IMR-90 (cell line): ENCODE data around the gene GRPEL2. TPM values are rescaled to one million over a fixed set of nuclear protein-coding genes. Genes with fewer than 3 reads are reported as not detected.

Experiments
- ATAC-seq: fragments of 200-7000 bp; cut with Tn5 transposase; 2 replicates; pipeline ENCODE4 v1.9.1; 2020; ENCODE audit warnings: low read depth, mild to moderate bottlenecking, moderate library complexity
- BruUV-seq: library from RNA; stranded (reverse); fragments of 400-500 nt; replicated peaks from 2 replicates; lab custom pipeline; 2021; lab: Mats Ljungman, UMichigan
- CTCF ChIA-PET: fragments of 300-600 bp; formaldehyde crosslinking; extraction: SDS; loops from one replicate; lab custom pipeline; 2021; ENCODE audit warnings: antibody characterized with exemption; lab: Yijun Ruan, JAX
- POLR2A ChIA-PET: fragments of 300-600 bp; sonication (Branson Sonifier 250); formaldehyde crosslinking; loops from one replicate; lab custom pipeline; 2022; ENCODE audit warnings: antibody characterized with exemption; ENCODE audit not compliant: unreplicated experiment; lab: Charles Lee
- DNase-seq: peaks from one replicate; pipeline ENCODE4 v3.0.0; 2013
- H2AFZ ChIP-seq: replicated peaks from 2 replicates; pipeline ENCODE3; 2013; ENCODE audit warnings: low read length, mild to moderate bottlenecking; ENCODE audit not compliant: poor library complexity
- H2AK5ac ChIP-seq: 2 replicates; pipeline ENCODE4 v1.6.1; 2013; ENCODE audit warnings: low read depth, low read length, inconsistent platforms
- H2AK9ac ChIP-seq: replicated peaks from 2 replicates; pipeline ENCODE3; 2013; ENCODE audit warnings: mild to moderate bottlenecking, low read depth, low read length, moderate library complexity; ENCODE audit not compliant: poor library complexity
- H2BK120ac ChIP-seq: 2 replicates; pipeline ENCODE4 v1.6.1; 2013; ENCODE audit warnings: low read depth, low read length, inconsistent platforms
- H2BK15ac ChIP-seq: 3 replicates; pipeline ENCODE4 v1.6.1; 2013; ENCODE audit warnings: low read depth, low read length, inconsistent platforms
- H2BK20ac ChIP-seq: 2 replicates; pipeline ENCODE4 v1.6.1; 2013; ENCODE audit warnings: low read depth, mild to moderate bottlenecking, inconsistent platforms, low read length, moderate library complexity
- H2BK5ac ChIP-seq: 2 replicates; pipeline ENCODE4 v1.6.1; 2013; ENCODE audit warnings: mild to moderate bottlenecking, low read depth, low read length, inconsistent platforms; ENCODE audit not compliant: poor library complexity, severe bottlenecking
- H3K14ac ChIP-seq: replicated peaks from 2 replicates; pipeline ENCODE4 v1.6.1; 2013; ENCODE audit warnings: low read depth, low read length, inconsistent platforms
- H3K18ac ChIP-seq: 2 replicates; pipeline ENCODE4 v1.6.1; 2013; ENCODE audit warnings: low read depth, low read length, control low read depth
- H3K23ac ChIP-seq: 2 replicates; pipeline ENCODE4 v1.6.1; 2013; ENCODE audit warnings: low read depth, low read length, inconsistent platforms
- H3K27ac ChIP-seq: 2 replicates; pipeline ENCODE4 v1.5.1; 2013; ENCODE audit warnings: mild to moderate bottlenecking, control low read depth, low read length; ENCODE audit not compliant: insufficient read depth
- H3K27me3 ChIP-seq: 2 replicates; pipeline ENCODE4 v1.6.1; 2013; ENCODE audit warnings: low read length; ENCODE audit not compliant: control insufficient read depth, insufficient read depth
- H3K36me3 ChIP-seq: 2 replicates; pipeline ENCODE4 v1.6.1; 2013; ENCODE audit warnings: low read length, mixed read lengths; ENCODE audit not compliant: control insufficient read depth, insufficient read depth
- H3K4ac ChIP-seq: 2 replicates; pipeline ENCODE4 v1.6.1; 2013; ENCODE audit warnings: low read depth, low read length, inconsistent platforms
- H3K4me1 ChIP-seq: 2 replicates; pipeline ENCODE4 v1.6.1; 2013; ENCODE audit warnings: low read length, mixed read lengths; ENCODE audit not compliant: control insufficient read depth, insufficient read depth
- H3K4me2 ChIP-seq: 2 replicates; pipeline ENCODE4 v1.6.1; 2013; ENCODE audit warnings: low read depth, mild to moderate bottlenecking, control low read depth, low read length, moderate library complexity
- H3K4me3 ChIP-seq: 2 replicates; pipeline ENCODE4 v1.5.1; 2013; ENCODE audit warnings: low read depth, mild to moderate bottlenecking, control low read depth, low read length, moderate library complexity; ENCODE audit not compliant: insufficient read depth
- H3K56ac ChIP-seq: 2 replicates; pipeline ENCODE4 v1.6.1; 2013; ENCODE audit warnings: low read length, inconsistent platforms; ENCODE audit not compliant: insufficient read depth; ENCODE audit errors: extremely low read depth
- H3K79me1 ChIP-seq, 2 experiments: 2 replicates each; pipeline ENCODE4 v1.6.1; 2013; ENCODE audit warnings: low read length in 2 of 2, inconsistent platforms in 1 of 2, low read depth in 1 of 2
- H3K9ac ChIP-seq: 2 replicates; pipeline ENCODE4 v1.6.1; 2013; ENCODE audit warnings: low read depth, low read length, control low read depth
- H3K9me1 ChIP-seq: 2 replicates; pipeline ENCODE4 v1.6.1; 2013; ENCODE audit warnings: low read length, inconsistent platforms; ENCODE audit not compliant: insufficient read depth
- H3K9me3 ChIP-seq: 2 replicates; pipeline ENCODE4 v1.6.1; 2013; ENCODE audit warnings: low read length; ENCODE audit not compliant: control insufficient read depth, insufficient read depth
- H4K20me1 ChIP-seq: 2 replicates; pipeline ENCODE4 v1.6.1; 2013; ENCODE audit warnings: low read length, inconsistent platforms; ENCODE audit not compliant: insufficient read depth
- H4K5ac ChIP-seq: 2 replicates; pipeline ENCODE4 v1.6.1; 2013; ENCODE audit warnings: mild to moderate bottlenecking, low read depth, low read length, control low read depth
- H4K8ac ChIP-seq, 2 experiments: 2 replicates each; pipeline ENCODE4 v1.6.1; 2013; ENCODE audit warnings: low read depth in 2 of 2, low read length in 2 of 2, control low read depth in 1 of 2, inconsistent platforms in 1 of 2
- H4K91ac ChIP-seq: 2 replicates; pipeline ENCODE4 v1.6.1; 2013; ENCODE audit warnings: low read depth, low read length, inconsistent platforms; ENCODE audit not compliant: insufficient read depth
- BHLHE40 ChIP-seq: fragments of 150-350 bp; IDR thresholded peaks from 2 replicates; pipeline ENCODE4 v1.6.1; 2016; ENCODE audit warnings: mild to moderate bottlenecking, low read depth, low read length
- CEBPB ChIP-seq: IDR thresholded peaks from 2 replicates; pipeline ENCODE4 v1.6.1; 2012; ENCODE audit warnings: low read depth, low read length, improper control_type of control experiment
- CHD1 ChIP-seq: IDR thresholded peaks from 2 replicates; pipeline ENCODE4 v1.6.1; 2012; ENCODE audit warnings: low read depth, low read length, improper control_type of control experiment
- FOS ChIP-seq: fragments of 150-350 bp; IDR thresholded peaks from 2 replicates; pipeline ENCODE4 v1.6.1; 2016; ENCODE audit warnings: low read depth, low read length
- MAFK ChIP-seq: IDR thresholded peaks from 2 replicates; pipeline ENCODE4 v1.6.1; 2012; ENCODE audit warnings: low read depth, low read length, improper control_type of control experiment
- MAZ ChIP-seq: IDR thresholded peaks from 2 replicates; pipeline ENCODE4 v1.6.1; 2012; ENCODE audit warnings: low read depth, mild to moderate bottlenecking, low read length, improper control_type of control experiment, moderate library complexity, borderline replicate concordance
- MXI1 ChIP-seq: IDR thresholded peaks from 2 replicates; pipeline ENCODE4 v1.6.1; 2012; ENCODE audit warnings: low read depth, mild to moderate bottlenecking, low read length, moderate library complexity, borderline replicate concordance
- NFE2L2 ChIP-seq: fragments of 150-350 bp; IDR thresholded peaks from 2 replicates; pipeline ENCODE4 v1.6.1; 2016; ENCODE audit warnings: low read depth, mild to moderate bottlenecking, low read length
- POLR2A ChIP-seq: IDR thresholded peaks from 2 replicates; pipeline ENCODE4 v1.6.1; 2012; ENCODE audit warnings: mild to moderate bottlenecking, low read depth, low read length
- RAD21 ChIP-seq: IDR thresholded peaks from 2 replicates; pipeline ENCODE4 v1.6.1; 2012; ENCODE audit warnings: low read length, improper control_type of control experiment
- RCOR1 ChIP-seq: IDR thresholded peaks from 2 replicates; pipeline ENCODE4 v1.6.1; 2012; ENCODE audit warnings: mild to moderate bottlenecking, low read length, improper control_type of control experiment; ENCODE audit not compliant: insufficient replicate concordance
- RFX5 ChIP-seq: IDR thresholded peaks from 2 replicates; pipeline ENCODE4 v1.8.0; 2012; ENCODE audit warnings: low read depth, mild to moderate bottlenecking, low read length, moderate library complexity
- SMC3 ChIP-seq: fragments of 150-350 bp; IDR thresholded peaks from 2 replicates; pipeline ENCODE4 v1.6.1; 2016; ENCODE audit warnings: low read depth, mild to moderate bottlenecking, antibody characterized with exemption, low read length, moderate library complexity
- USF2 ChIP-seq: fragments of 150-350 bp; IDR thresholded peaks from 2 replicates; pipeline ENCODE4 v1.6.1; 2017; ENCODE audit warnings: mild to moderate bottlenecking, antibody characterized with exemption, low read length, low read depth
- WGBS, 2 experiments: methylation state at CpG; one replicate each; pipeline versions ENCODE4 v1.1.5 to v1.1.7; 2013; ENCODE audit warnings: missing lambda C conversion rate in 2 of 2; ENCODE audit not compliant: insufficient read length in 1 of 2; ENCODE audit errors: extremely low coverage in 2 of 2; 5-methylcytosine and 5-hydroxymethylcytosine counted together
- dilution Hi-C: fragments of 300-500 bp; cut with HindIII; formaldehyde crosslinking; loops from one replicate; pipeline ENCODE4 v1.14.3; 2018; ENCODE audit warnings: low sequenced_read_pairs; ENCODE audit not compliant: unreplicated experiment
- in situ Hi-C: fragments of 300-500 bp; cut with MboI; formaldehyde crosslinking; loops from 3 replicates; pipeline ENCODE4 v1.14.3; 2019; ENCODE audit warnings: low sequenced_read_pairs, inconsistent platforms, mixed read lengths
- intact Hi-C: fragments of 100-400 bp; cut with micrococcal nuclease; formaldehyde crosslinking; loops from 2 replicates; pipeline ENCODE4 v1.10.0; 2022
- polyA plus RNA-seq, 3 experiments: library from polyadenylated mRNA; depleted of rRNA; stranded (reverse); fragments of >200 nt; gene quantifications; 2 replicates each; pipeline ENCODE4 v1.2.3, GENCODE V29; 2012; ENCODE audit warnings: low replicate concordance in 1 of 3
- total RNA-seq: library from RNA; depleted of rRNA; stranded (reverse); fragments of >200 nt; gene quantifications from 2 replicates; pipeline ENCODE4 v1.2.3, GENCODE V29; 2012
- TF ChIP-seq, protein P1 (sequence below): fragments of 150-350 bp; IDR thresholded peaks from 2 replicates; pipeline ENCODE4 v1.6.1; 2016; ENCODE audit warnings: low read depth, mild to moderate bottlenecking, low read length, moderate library complexity, borderline replicate concordance
- TF ChIP-seq, protein P2 (sequence below): conservative IDR thresholded peaks from 2 replicates; pipeline ENCODE4 v1.5.1; 2012; ENCODE audit warnings: mild to moderate bottlenecking, low read depth, low read length, improper control_type of control experiment

GRPEL2 gene
- total and polyA plus RNA-seq, 2 of the 4 experiments (the other 2 are of a cell fraction), result 6.2 to 18.1 TPM

GRCh38 chr5:149353911-149354310 is 8.6 kb downstream of the GRPEL2 start:
- no peak overlapping the region for H3K23ac ChIP-seq
- H4K91ac ChIP-seq, result no peak overlapping the region
- H3K14ac ChIP-seq, result no peak overlapping the region
- no peak for ATAC-seq
- no peak overlapping the region for H4K8ac ChIP-seq
- no peak overlapping the region for H3K4ac ChIP-seq
- in situ Hi-C loops (no loop called here), intact Hi-C loops (no loop called here), dilution Hi-C loops (no loop called here)
- H4K20me1 ChIP-seq, result peaks cover 3% of the 10 kb centered on the region; the same call in 1 of the 2 replicates
- CTCF ChIA-PET, result no interaction called here
- H3K4me1 ChIP-seq, result no peaks in the 10 kb centered on the region
- H3K9me1 ChIP-seq, result peaks cover 7% of the 10 kb centered on the region
- H2AK5ac ChIP-seq, result no peak overlapping the region
- no peak overlapping the region for H3K4me3 ChIP-seq
- POLR2A ChIA-PET, result interaction anchor here (0.5 kb wide), 1 partner anchor 33 kb away, joined by 10 read pairs; no protein-coding TSS in a partner anchor
- H2AFZ ChIP-seq, result no peak overlapping the region
- no peak overlapping the region for H4K5ac ChIP-seq
- H3K27me3 ChIP-seq, result no peaks in the 10 kb centered on the region
- no peak overlapping the region for H3K56ac ChIP-seq
- no peak overlapping the region for H2AK9ac ChIP-seq
- peaks cover 32% of the 10 kb centered on the region for H3K36me3 ChIP-seq
- no peak overlapping the region for H2BK5ac ChIP-seq
- no CpG with 5 or more reads among the region's 2 CpGs for WGBS, 2 experiments
- H3K18ac ChIP-seq, result no peak overlapping the region
- H2BK15ac ChIP-seq, result no peak overlapping the region
- H3K9ac ChIP-seq, result no peak overlapping the region
- H3K4me2 ChIP-seq, result no peak overlapping the region
- no peak overlapping the region for H3K27ac ChIP-seq
- DNase-seq, result no peak
- no peak for TF ChIP-seq RCOR1
- TF ChIP-seq, protein P1, sequence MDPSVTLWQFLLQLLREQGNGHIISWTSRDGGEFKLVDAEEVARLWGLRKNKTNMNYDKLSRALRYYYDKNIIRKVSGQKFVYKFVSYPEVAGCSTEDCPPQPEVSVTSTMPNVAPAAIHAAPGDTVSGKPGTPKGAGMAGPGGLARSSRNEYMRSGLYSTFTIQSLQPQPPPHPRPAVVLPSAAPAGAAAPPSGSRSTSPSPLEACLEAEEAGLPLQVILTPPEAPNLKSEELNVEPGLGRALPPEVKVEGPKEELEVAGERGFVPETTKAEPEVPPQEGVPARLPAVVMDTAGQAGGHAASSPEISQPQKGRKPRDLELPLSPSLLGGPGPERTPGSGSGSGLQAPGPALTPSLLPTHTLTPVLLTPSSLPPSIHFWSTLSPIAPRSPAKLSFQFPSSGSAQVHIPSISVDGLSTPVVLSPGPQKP, result no peak
- no peak for TF ChIP-seq NFE2L2
- no peak for TF ChIP-seq CHD1
- no peak for TF ChIP-seq BHLHE40
- no peak for TF ChIP-seq USF2
- TF ChIP-seq RAD21, result no peak
- no peak for TF ChIP-seq CEBPB
- TF ChIP-seq, protein P2, sequence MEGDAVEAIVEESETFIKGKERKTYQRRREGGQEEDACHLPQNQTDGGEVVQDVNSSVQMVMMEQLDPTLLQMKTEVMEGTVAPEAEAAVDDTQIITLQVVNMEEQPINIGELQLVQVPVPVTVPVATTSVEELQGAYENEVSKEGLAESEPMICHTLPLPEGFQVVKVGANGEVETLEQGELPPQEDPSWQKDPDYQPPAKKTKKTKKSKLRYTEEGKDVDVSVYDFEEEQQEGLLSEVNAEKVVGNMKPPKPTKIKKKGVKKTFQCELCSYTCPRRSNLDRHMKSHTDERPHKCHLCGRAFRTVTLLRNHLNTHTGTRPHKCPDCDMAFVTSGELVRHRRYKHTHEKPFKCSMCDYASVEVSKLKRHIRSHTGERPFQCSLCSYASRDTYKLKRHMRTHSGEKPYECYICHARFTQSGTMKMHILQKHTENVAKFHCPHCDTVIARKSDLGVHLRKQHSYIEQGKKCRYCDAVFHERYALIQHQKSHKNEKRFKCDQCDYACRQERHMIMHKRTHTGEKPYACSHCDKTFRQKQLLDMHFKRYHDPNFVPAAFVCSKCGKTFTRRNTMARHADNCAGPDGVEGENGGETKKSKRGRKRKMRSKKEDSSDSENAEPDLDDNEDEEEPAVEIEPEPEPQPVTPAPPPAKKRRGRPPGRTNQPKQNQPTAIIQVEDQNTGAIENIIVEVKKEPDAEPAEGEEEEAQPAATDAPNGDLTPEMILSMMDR, result no peak
- TF ChIP-seq MAZ, result no peak
- no peak for TF ChIP-seq SMC3
- no peak for TF ChIP-seq RFX5
- no peak for TF ChIP-seq MXI1
- no peak for TF ChIP-seq POLR2A
- TF ChIP-seq MAFK, result no peak
- no peak for TF ChIP-seq FOS
- H3K9me3 ChIP-seq, result no peaks in the 10 kb centered on the region
- H2BK120ac ChIP-seq, result no peak overlapping the region
- no TSS peak for BruUV-seq
- H2BK20ac ChIP-seq, result no peak overlapping the region
- peaks cover 13 to 21% of the 10 kb centered on the region in 2 experiments for H3K79me1 ChIP-seq
